Renal cortical epithelial cell (primary cell): Measurements from ENCODE around the gene ELL2. TPM values are rescaled to one million over a fixed set of nuclear protein-coding genes. Genes with fewer than 3 reads are reported as not detected.

Experiments
- DNase-seq: peaks from one replicate; pipeline ENCODE4 v3.0.0-alpha.2; 2011; ENCODE audit warnings: low read depth
- total RNA-seq: library from RNA; depleted of rRNA; stranded (reverse); fragments of >200 nt; gene quantifications from 2 replicates; pipeline ENCODE4 v1.2.3, GENCODE V29; 2014

The ELL2 gene
- 31.1 and 38.6 TPM in 2 replicates for total RNA-seq

GRCh38 chr5:95961617-95962474 lies at the start of gene ELL2:
ELL2 (minus strand) TSS chr5:95961851; CDS start chr5:95961721, 130 bp downstream.
- DNase-seq: peak; percentile 97

GRCh38 chr5:96008987-96009647 lies 47.5 kb upstream of the ELL2 start:
- DNase-seq: no peak

- DNase-seq: no peak
Measured at GRCh38 chr5:96008487-96008886, 46.8 kb upstream of the ELL2 start.

- no peak for DNase-seq
Measured at GRCh38 chr5:96007051-96007450, 45.4 kb upstream of the ELL2 start.

- no peak for DNase-seq
Measured at GRCh38 chr5:96006291-96006690, 44.6 kb upstream of the ELL2 start.

GRCh38 chr5:96004754-96005153 lies 43.1 kb upstream of the ELL2 start:
- no peak for DNase-seq

- no peak for DNase-seq
Measured at GRCh38 chr5:96004087-96004486, 42.4 kb upstream of the ELL2 start.

GRCh38 chr5:96001262-96001661 lies 39.6 kb upstream of the ELL2 start:
- peak; percentile 66 for DNase-seq

- DNase-seq: no peak
Measured at GRCh38 chr5:96000308-96000707, 38.7 kb upstream of the ELL2 start.

- no peak for DNase-seq
Measured at GRCh38 chr5:95996904-95997723, 35.5 kb upstream of the ELL2 start.

- no peak for DNase-seq
Measured at GRCh38 chr5:95995962-95996489, 34.4 kb upstream of the ELL2 start.

GRCh38 chr5:95993776-95994175 lies 32.1 kb upstream of the ELL2 start:
- DNase-seq: no peak

- DNase-seq: no peak
Measured at GRCh38 chr5:95993266-95993665, 31.6 kb upstream of the ELL2 start.

- DNase-seq: no peak
Measured at GRCh38 chr5:95989283-95990048, 27.8 kb upstream of the ELL2 start.

GRCh38 chr5:95988877-95989276 lies 27.2 kb upstream of the ELL2 start:
- no peak for DNase-seq

- peak; percentile 23 for DNase-seq
Measured at GRCh38 chr5:95988094-95988493, 26.4 kb upstream of the ELL2 start.

- DNase-seq: no peak
Measured at GRCh38 chr5:95986937-95987520, 25.4 kb upstream of the ELL2 start.

- no peak for DNase-seq
Measured at GRCh38 chr5:95986001-95986400, 24.4 kb upstream of the ELL2 start.

GRCh38 chr5:95985249-95985648 lies 23.6 kb upstream of the ELL2 start:
- no peak for DNase-seq

GRCh38 chr5:95984287-95984938 lies 22.8 kb upstream of the ELL2 start:
- peak; percentile 85 for DNase-seq
